Progenitor cell of endocrine pancreas (in vitro differentiated cells): ENCODE measurements around the gene NAT8. TPM values are rescaled to one million over a fixed set of nuclear protein-coding genes. Genes with fewer than 3 reads are reported as not detected.
"Not testable (repeated sequence)": the region's sequence is repeated elsewhere in the genome, so short reads cannot be mapped to it uniquely, and the experiment has no call there.

Experiments
- DNase-seq: peaks from one replicate; pipeline ENCODE4 v3.0.0; 2021; ENCODE audit warnings: low spot score; ENCODE audit not compliant: unreplicated experiment
- H3K27ac Mint-ChIP-seq: 2 replicates; pipeline ENCODE4 v1.8.0; 2021; ENCODE audit warnings: mild to moderate bottlenecking, moderate library complexity, mixed read lengths
- H3K27me3 Mint-ChIP-seq: 2 replicates; pipeline ENCODE4 v1.8.0; 2021; ENCODE audit warnings: mixed read lengths
- H3K36me3 Mint-ChIP-seq: 2 replicates; pipeline ENCODE4 v1.8.0; 2022; ENCODE audit warnings: mixed read lengths; ENCODE audit not compliant: insufficient read depth
- H3K4me1 Mint-ChIP-seq: 2 replicates; pipeline ENCODE4 v1.8.0; 2021; ENCODE audit warnings: low read depth, mixed read lengths
- H3K4me3 Mint-ChIP-seq: 2 replicates; pipeline ENCODE4 v1.8.0; 2021; ENCODE audit warnings: low read depth, mild to moderate bottlenecking, moderate library complexity, mixed read lengths
- H3K9me3 Mint-ChIP-seq: 2 replicates; pipeline ENCODE4 v1.8.0; 2021; ENCODE audit warnings: low read depth, mixed read lengths
- CTCF ChIP-seq: fragments of 200-600 bp; sonication (generic); IDR thresholded peaks from one replicate; pipeline ENCODE4 v1.5.0; 2021; ENCODE audit warnings: antibody characterized with exemption, mild to moderate bottlenecking; ENCODE audit not compliant: unreplicated experiment
- total RNA-seq: library from RNA; stranded (reverse); gene quantifications from 2 replicates; pipeline ENCODE4 v1.2.1, GENCODE V29; 2021

Gene NAT8
- total RNA-seq, 1 donor from 2014 or later, result not detected

GRCh38 chr2:73610111-73610510 lies 32.1 kb downstream of the NAT8 start:
- no peak for TF ChIP-seq CTCF
- Mint-ChIP-seq H3K4me3 (no peak overlapping the region), H3K27me3 (no peaks in the 10 kb centered on the region), H3K4me1 (peaks cover 1% of the 10 kb centered on the region), H3K36me3 (peaks cover 5% of the 10 kb centered on the region), H3K27ac (no peak overlapping the region), H3K9me3 (no peaks in the 10 kb centered on the region)
- no peak for DNase-seq

GRCh38 chr2:73604589-73604988 lies 37.6 kb downstream of the NAT8 start:
- H3K4me1 Mint-ChIP-seq, H3K27ac Mint-ChIP-seq, H3K4me3 Mint-ChIP-seq, H3K9me3 Mint-ChIP-seq, H3K27me3 Mint-ChIP-seq, DNase-seq: not testable (repeated sequence)
- H3K36me3 Mint-ChIP-seq, result peaks cover 11% of the 10 kb centered on the region

GRCh38 chr2:73603099-73603588 lies 39.1 kb downstream of the NAT8 start:
- H3K27me3 Mint-ChIP-seq, H3K36me3 Mint-ChIP-seq, H3K4me3 Mint-ChIP-seq, H3K27ac Mint-ChIP-seq, H3K4me1 Mint-ChIP-seq, H3K9me3 Mint-ChIP-seq, DNase-seq: not testable (repeated sequence)

- peaks cover 8% of the 10 kb centered on the region for H3K36me3 Mint-ChIP-seq
- no peak for TF ChIP-seq CTCF
- H3K4me1 Mint-ChIP-seq, result peaks cover 3% of the 10 kb centered on the region
- H3K4me3 Mint-ChIP-seq, result no peak overlapping the region
- DNase-seq, result no peak
- H3K27me3 Mint-ChIP-seq, result no peaks in the 10 kb centered on the region
- no peaks in the 10 kb centered on the region for H3K9me3 Mint-ChIP-seq
- no peak overlapping the region for H3K27ac Mint-ChIP-seq
Observed at GRCh38 chr2:73601780-73602179, 40.4 kb downstream of the NAT8 start.

DNA sequence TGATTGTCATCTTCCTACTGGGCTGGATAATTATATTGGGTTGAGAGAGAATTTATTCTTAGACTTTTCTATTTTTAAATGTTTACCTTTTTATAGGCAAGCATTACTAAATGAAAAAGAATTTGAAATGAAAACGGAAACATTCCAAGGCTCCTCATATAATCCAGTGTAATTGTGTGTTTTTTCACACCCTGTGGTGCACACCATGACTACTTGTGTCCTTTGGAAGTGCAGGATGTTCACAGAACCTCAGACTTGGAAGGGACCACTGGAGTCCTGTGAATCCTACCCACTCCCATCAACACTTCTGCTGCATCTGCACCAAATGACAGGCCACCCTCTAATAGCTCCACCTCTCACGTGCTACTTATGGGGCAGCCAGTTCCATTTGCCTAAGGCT lies 48.0 kb downstream of the NAT8 start:
- Mint-ChIP-seq H3K36me3 (peaks cover 17% of the 10 kb centered on the region), H3K4me3 (no peak overlapping the region), H3K4me1 (no peaks in the 10 kb centered on the region), H3K27me3 (no peaks in the 10 kb centered on the region), H3K9me3 (peaks cover 13% of the 10 kb centered on the region), H3K27ac (no peak overlapping the region)
- DNase-seq, result no peak
- TF ChIP-seq CTCF, result no peak

- no peak for DNase-seq
- Mint-ChIP-seq H3K36me3 (peaks cover 17% of the 10 kb centered on the region), H3K27ac (no peak overlapping the region), H3K4me1 (no peaks in the 10 kb centered on the region), H3K9me3 (peaks cover 13% of the 10 kb centered on the region), H3K27me3 (no peaks in the 10 kb centered on the region), H3K4me3 (no peak overlapping the region)
- no peak for TF ChIP-seq CTCF
Observed at GRCh38 chr2:73593680-73594079, 48.5 kb downstream of the NAT8 start.

Other genes with a start within 250 kb of the NAT8 start
- 43.3 and 46.8 TPM in 2 replicates for gene TPRKB, start 94.9 kb upstream of the NAT8 start, total RNA-seq
- gene DUSP11, start 137.7 kb upstream of the NAT8 start, total RNA-seq, result 22.2 and 25.0 TPM in 2 replicates
- gene C2orf78, start 141.8 kb upstream of the NAT8 start, total RNA-seq, result not detected in 2 replicates
- gene STAMBP, start 186.5 kb upstream of the NAT8 start, total RNA-seq, result 39.0 and 39.4 TPM in 2 replicates